ENCODE data around the gene CMTM1.
"Not testable (repeated sequence)": the region's sequence is repeated elsewhere in the genome, so short reads cannot be mapped to it uniquely, and the experiment has no call there.

Gene CMTM1

GRCh38 chr16:66620429-66620795 is 54.2 kb downstream of the CMTM1 start:
- Histone ChIP-seq H3K4me1 (ENCODE audit: control insufficient read depth, insufficient read depth, low read length) (peaks cover 85% of the 10 kb centered on the region), H3K9ac (ENCODE audit: low read length) (peak overlapping the region; percentile 76), H3K4me3 (ENCODE audit: low read length) (no peak overlapping the region), H3K9me3 (ENCODE audit: control insufficient read depth, low read length) (no peaks in the 10 kb centered on the region), H3K36me3 (ENCODE audit: control insufficient read depth, insufficient read depth, low read length, severe bottlenecking) (no peaks in the 10 kb centered on the region), H3K27me3 (replicated peaks; ENCODE audit: control insufficient read depth, insufficient read depth, low read length) (no peaks in the 10 kb centered on the region)
- no peak for DNase-seq (ENCODE audit: low read depth)

- DNase-seq (ENCODE audit: low read depth), result no peak
- Histone ChIP-seq H3K27me3 (replicated peaks; ENCODE audit: control insufficient read depth, insufficient read depth, low read length) (no peaks in the 10 kb centered on the region), H3K4me1 (ENCODE audit: control insufficient read depth, insufficient read depth, low read length) (peaks cover 70% of the 10 kb centered on the region), H3K36me3 (ENCODE audit: control insufficient read depth, insufficient read depth, low read length, severe bottlenecking) (no peaks in the 10 kb centered on the region), H3K4me3 (ENCODE audit: low read length) (no peak overlapping the region), H3K9ac (ENCODE audit: low read length) (peak overlapping the region; percentile 9), H3K9me3 (ENCODE audit: control insufficient read depth, low read length) (no peaks in the 10 kb centered on the region)
Observed at GRCh38 chr16:66621973-66622372, 55.7 kb downstream of the CMTM1 start.

GRCh38 chr16:66622863-66623262 is 56.6 kb downstream of the CMTM1 start:
- H3K36me3 ChIP-seq (ENCODE audit: control insufficient read depth, insufficient read depth, low read length, severe bottlenecking), result no peaks in the 10 kb centered on the region
- peaks cover 62% of the 10 kb centered on the region for H3K4me1 ChIP-seq (ENCODE audit: control insufficient read depth, insufficient read depth, low read length)
- peak overlapping the region; percentile 3 for H3K9ac ChIP-seq (ENCODE audit: low read length)
- DNase-seq (ENCODE audit: low read depth), result no peak
- H3K4me3 ChIP-seq (ENCODE audit: low read length), result peak overlapping the region; percentile 18
- no peaks in the 10 kb centered on the region for H3K9me3 ChIP-seq (ENCODE audit: control insufficient read depth, low read length)
- no peaks in the 10 kb centered on the region for H3K27me3 ChIP-seq (replicated peaks; ENCODE audit: control insufficient read depth, insufficient read depth, low read length)

- no peaks in the 10 kb centered on the region for H3K36me3 ChIP-seq (ENCODE audit: control insufficient read depth, insufficient read depth, low read length, severe bottlenecking)
- DNase-seq (ENCODE audit: low read depth), result no peak
- H3K9me3 ChIP-seq (ENCODE audit: control insufficient read depth, low read length), result no peaks in the 10 kb centered on the region
- H3K27me3 ChIP-seq (replicated peaks; ENCODE audit: control insufficient read depth, insufficient read depth, low read length), result no peaks in the 10 kb centered on the region
- H3K9ac ChIP-seq (ENCODE audit: low read length), result peak overlapping the region; percentile 60
- no peak overlapping the region for H3K4me3 ChIP-seq (ENCODE audit: low read length)
- peaks cover 54% of the 10 kb centered on the region for H3K4me1 ChIP-seq (ENCODE audit: control insufficient read depth, insufficient read depth, low read length)
Observed at GRCh38 chr16:66623755-66624154, 57.5 kb downstream of the CMTM1 start.

GRCh38 chr16:66627611-66628378 is 61.6 kb downstream of the CMTM1 start:
- DNase-seq (ENCODE audit: low read depth); H3K36me3 ChIP-seq (ENCODE audit: control insufficient read depth, insufficient read depth, low read length, severe bottlenecking); H3K4me3 ChIP-seq (ENCODE audit: low read length); H3K9ac ChIP-seq (ENCODE audit: low read length); H3K27me3 ChIP-seq (replicated peaks; ENCODE audit: control insufficient read depth, insufficient read depth, low read length); H3K9me3 ChIP-seq (ENCODE audit: control insufficient read depth, low read length): not testable (repeated sequence)
- H3K4me1 ChIP-seq (ENCODE audit: control insufficient read depth, insufficient read depth, low read length), result peaks cover 16% of the 10 kb centered on the region

Measured in adipocyte (in vitro differentiated cells).